KG1 (cell line): ENCODE measurements around the gene SP3.

Experiments
- DNase-seq: peaks from one replicate; lab custom pipeline; 2025; lab: John Stamatoyannopoulos, UW

SP3 gene

DNA sequence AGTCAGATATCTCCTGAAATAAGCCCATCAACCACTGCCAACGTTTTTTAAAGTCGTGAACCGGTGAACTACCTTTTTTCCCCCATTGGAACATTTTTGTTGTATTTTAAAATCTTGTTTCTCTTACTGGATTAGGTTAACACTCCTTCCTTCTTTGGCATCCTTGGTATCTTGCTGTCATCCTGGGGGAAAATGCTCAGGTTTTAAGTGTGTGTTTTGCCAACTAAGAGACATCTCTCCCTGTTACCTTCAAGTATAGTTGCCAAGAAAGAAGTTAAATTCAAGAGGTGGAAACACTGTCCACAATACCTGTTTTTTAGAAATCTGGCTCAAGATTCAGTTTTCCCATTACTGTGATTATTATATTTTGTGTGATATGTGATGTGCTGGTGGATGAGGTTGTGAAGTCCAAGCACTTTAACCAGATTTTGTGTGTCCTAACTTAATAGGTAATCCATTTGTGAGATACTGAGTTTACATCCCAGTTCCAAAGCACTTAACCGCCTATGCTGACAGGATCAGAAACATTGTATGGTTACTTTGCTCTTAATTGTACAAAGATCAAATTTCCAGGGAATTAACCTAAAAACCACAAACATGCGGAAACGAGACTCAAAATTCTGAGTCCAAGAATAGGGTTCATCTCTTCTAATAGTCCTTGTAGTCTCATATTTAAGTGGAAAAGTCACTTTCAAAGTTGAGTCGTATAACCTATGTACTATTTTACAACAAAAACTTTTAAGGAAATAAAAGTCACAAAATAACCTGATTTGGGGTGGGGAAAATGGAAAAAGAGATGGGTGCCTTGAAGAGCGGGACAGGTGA, 1.3 kb upstream of the SP3 start:
- DNase-seq = no peak

- peak; percentile 72 for DNase-seq
These were observed 405 bp downstream of the SP3 start for GRCh38 chr2:173964565-173965371.

DNA sequence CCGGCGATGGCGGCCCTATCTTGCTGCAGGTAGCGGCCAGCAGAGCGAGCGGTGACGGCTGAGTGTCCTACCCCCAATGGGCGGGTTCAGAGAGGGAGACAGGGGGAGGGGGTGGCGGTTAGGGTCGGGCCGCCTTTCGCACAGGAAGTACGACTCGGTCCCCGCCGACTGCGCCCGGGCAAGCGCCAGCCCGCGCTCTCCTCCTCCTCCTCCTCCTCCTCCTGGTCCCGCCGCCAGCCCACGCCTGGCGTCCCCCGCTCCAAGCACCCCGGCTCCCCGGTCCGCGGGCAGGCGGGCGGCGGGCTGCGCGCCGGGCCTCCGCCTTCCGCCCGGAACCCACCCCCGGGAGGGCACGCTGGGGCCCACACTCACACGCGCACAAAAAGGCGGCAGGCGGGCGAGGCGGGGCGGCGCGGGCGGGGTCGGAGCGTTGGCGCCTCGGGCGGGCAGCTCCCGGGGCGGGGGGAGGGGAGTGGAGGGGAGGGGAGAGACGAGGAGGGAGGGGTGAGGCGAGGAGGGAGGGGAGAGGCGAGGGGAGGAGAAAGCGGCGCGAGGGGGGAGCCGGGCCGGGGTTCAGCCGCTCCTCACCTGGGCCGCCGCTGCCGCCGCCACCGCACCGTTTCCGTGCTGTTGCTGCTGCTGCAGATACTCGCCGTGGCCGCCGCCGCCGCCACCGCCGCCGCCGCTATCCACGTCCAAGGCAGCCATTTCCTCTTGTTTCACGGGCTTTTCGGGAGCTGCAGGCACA, 1.2 kb downstream of the SP3 start:
- peak; percentile 72 for DNase-seq

DNA sequence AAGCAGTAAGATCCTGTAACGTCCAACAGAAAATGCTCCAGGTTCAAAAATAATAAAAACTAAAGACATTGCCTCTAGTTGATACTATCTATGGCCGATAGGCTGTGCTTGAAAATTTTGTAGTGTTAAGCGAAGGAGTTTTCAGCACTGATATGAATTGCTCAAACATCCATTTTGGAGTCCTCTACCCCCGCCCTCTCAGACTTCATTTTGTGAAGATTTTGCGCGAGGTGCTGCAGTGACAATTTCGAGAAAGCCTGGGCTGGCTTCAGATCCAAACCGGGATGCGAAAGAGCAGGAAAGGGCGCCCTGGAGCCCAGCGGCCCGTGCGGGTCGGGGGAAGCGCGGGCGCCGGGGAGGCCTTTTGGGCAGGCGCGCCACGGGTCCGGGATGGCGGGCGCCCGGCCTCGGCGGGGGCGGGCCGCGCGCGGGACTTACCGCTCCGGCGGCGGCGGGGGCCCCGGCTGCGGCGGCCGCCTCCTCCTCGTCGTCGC, 1.8 kb downstream of the SP3 start:
- peak; percentile 17 for DNase-seq

GRCh38 chr2:173962583-173963110, 2.5 kb downstream of the SP3 start:
- peak; percentile 17 for DNase-seq

- no peak for DNase-seq
These were observed 3.1 kb downstream of the SP3 start for GRCh38 chr2:173962031-173962430.

DNA sequence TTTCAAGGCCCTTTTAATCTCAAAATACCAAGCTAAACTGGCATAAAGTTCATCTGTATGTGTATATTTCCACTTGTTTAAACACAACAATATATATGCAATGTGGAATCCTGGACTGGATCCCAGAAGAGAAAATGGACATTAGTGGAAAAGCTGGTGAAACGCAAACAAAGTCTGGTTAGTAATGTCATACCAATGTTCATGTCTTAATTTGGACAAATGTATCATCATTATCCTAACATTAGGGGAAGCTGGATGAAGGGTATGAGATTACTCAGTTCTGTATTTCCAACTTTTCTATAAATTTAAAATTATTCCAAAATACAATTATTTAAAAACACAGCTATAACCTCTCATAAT, 3.8 kb downstream of the SP3 start:
- no peak for DNase-seq

DNA sequence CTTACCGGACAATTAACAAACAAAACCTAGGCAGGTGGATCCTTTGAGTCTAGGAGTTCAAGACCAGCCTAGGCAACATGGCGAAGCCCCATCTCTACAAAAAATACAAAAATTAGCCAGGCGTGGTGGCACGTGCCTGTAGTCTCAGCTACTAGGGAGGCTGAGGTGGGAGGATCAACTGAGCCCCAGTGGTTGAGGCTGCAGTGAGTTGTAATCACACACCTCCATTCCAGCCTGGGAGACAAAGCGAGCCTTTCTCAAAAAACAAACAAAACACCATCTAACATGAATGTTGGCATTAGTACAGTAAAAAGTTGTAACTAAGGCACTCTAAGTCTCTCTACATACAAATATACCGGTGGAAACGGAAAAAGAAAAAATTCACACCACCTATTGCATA, 5.3 kb downstream of the SP3 start:
- no peak for DNase-seq

- DNase-seq = no peak
These were observed 5.8 kb downstream of the SP3 start for GRCh38 chr2:173959358-173959884.

- DNase-seq = no peak
These were observed 6.9 kb downstream of the SP3 start for GRCh38 chr2:173958198-173958846.

GRCh38 chr2:173957517-173957916, 7.7 kb downstream of the SP3 start:
- DNase-seq = no peak

DNA sequence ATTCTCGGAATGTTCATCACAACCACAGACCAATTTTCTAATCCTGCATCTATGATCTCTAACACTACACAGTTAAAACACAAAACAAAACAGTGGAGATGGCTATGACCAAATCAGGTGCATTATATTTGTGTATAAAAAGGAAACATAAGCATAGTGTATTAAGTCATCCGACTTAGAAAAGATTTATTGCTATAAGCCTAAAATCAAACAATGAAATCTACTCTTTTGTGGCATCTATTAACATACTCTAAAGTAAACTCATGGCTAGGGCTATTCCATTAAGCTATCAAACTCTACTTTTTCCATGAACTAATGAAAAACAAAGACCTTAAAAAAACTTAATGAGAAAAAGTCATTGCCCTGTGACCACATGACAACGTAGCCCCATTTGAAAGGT, 8.7 kb downstream of the SP3 start:
- DNase-seq = no peak

- no peak for DNase-seq
These were observed 9.3 kb downstream of the SP3 start for GRCh38 chr2:173955867-173956266.

GRCh38 chr2:173955004-173955403, 10.2 kb downstream of the SP3 start:
- no peak for DNase-seq

GRCh38 chr2:173953047-173953424, 12.1 kb downstream of the SP3 start:
- DNase-seq = no peak

GRCh38 chr2:173952267-173953046, 12.7 kb downstream of the SP3 start:
- no peak for DNase-seq

DNA sequence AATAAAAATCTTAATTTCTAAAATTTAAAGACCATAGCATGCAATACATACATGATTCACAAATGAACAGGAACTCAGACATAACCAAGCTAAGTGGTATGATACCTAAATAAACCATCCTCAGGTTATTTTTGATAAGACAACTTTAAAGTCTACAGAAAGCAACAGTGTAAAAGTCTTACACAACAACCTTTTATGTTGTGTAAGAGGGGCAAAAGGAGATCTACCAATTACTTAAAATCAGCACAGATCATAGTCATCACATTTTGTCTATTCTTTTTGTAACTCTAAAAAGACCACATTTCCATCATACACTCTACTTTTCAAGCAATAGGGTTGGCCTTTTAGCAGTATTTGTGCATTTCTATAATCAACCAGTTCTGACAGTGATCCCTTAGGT, 16.3 kb downstream of the SP3 start:
- no peak for DNase-seq

GRCh38 chr2:173948198-173948597, 17.0 kb downstream of the SP3 start:
- DNase-seq = no peak

DNA sequence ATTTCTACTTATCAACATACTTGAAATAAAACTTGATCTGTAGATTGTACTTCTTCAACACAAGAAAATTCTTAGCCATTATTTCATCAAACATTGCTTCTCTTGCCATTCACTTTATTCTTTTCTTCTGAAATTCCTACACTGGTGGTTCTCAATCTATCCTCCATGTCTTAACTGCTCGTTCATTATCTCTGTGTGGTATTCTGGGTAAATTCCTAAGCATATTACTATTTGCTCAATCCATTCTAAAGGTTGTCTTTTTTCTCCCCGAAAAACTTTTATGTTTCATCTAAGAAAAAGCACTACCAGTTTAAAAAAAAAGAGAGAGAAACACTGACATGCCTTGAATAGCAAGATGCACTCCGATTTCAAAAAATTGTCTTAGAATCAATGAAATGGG, 18.0 kb downstream of the SP3 start:
- DNase-seq = no peak

DNA sequence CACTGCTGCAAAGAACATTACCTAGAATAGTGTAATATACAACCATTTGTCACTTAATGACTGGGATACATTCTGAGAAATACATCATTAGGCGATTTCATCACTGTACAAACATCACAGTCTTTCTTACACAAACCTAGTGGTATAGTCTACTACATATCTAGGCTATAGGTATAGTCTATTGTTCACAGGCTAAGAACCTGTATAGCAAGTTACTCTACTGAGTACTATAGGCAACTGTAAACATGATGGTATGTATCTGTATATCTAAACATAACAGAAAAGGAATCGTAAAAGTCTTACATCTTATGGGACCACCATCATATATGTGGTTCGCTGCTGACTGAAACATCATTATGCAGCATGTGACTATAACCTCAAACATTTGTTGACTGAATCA, 21.4 kb downstream of the SP3 start:
- DNase-seq = no peak
